ENCODE data around the gene BMS1.

GRCh38 chr10:42780456-42780855 is 2.1 kb upstream of the BMS1 start:
- TF ChIP-seq FOXM1 (IDR thresholded peaks at IDR 0.05; ENCODE audit: low read depth), result no peak
- TF ChIP-seq GABPA (IDR thresholded peaks at IDR 0.05; ENCODE audit: low read depth), result no peak
- no peak for TF ChIP-seq TAF1 (IDR thresholded peaks at IDR 0.05; ENCODE audit: borderline replicate concordance, low read depth, low read length)
- TF ChIP-seq FOSL2 (IDR thresholded peaks at IDR 0.05; ENCODE audit: borderline replicate concordance, low read depth), result no peak
- no peak for TF ChIP-seq MXI1 (IDR thresholded peaks at IDR 0.05; ENCODE audit: low read depth, low read length)
- TF ChIP-seq RAD21 (IDR thresholded peaks at IDR 0.05; ENCODE audit: low read length), result no peak
- TF ChIP-seq, protein P1, sequence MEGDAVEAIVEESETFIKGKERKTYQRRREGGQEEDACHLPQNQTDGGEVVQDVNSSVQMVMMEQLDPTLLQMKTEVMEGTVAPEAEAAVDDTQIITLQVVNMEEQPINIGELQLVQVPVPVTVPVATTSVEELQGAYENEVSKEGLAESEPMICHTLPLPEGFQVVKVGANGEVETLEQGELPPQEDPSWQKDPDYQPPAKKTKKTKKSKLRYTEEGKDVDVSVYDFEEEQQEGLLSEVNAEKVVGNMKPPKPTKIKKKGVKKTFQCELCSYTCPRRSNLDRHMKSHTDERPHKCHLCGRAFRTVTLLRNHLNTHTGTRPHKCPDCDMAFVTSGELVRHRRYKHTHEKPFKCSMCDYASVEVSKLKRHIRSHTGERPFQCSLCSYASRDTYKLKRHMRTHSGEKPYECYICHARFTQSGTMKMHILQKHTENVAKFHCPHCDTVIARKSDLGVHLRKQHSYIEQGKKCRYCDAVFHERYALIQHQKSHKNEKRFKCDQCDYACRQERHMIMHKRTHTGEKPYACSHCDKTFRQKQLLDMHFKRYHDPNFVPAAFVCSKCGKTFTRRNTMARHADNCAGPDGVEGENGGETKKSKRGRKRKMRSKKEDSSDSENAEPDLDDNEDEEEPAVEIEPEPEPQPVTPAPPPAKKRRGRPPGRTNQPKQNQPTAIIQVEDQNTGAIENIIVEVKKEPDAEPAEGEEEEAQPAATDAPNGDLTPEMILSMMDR (IDR thresholded peaks at IDR 0.05), result no peak
